ENCODE data around the gene CWC15. TPM values are rescaled to one million over a fixed set of nuclear protein-coding genes. Genes with fewer than 3 reads are reported as not detected.
"Not testable (repeated sequence)": the region's sequence is repeated elsewhere in the genome, so short reads cannot be mapped to it uniquely, and the experiment has no call there.

The CWC15 gene
- polyA plus RNA-seq, 4 donors, result 116 to 129 (median 122) TPM

- DNase-seq (ENCODE audit: low read depth in 4 of 4, low spot score in 3 of 4), result no peak
Measured at GRCh38 chr11:94922321-94923003, 50.9 kb downstream of the CWC15 start.

GRCh38 chr11:94920311-94920710, 53.0 kb downstream of the CWC15 start:
- no peak for DNase-seq (ENCODE audit: low read depth in 4 of 4, low spot score in 3 of 4)

DNA sequence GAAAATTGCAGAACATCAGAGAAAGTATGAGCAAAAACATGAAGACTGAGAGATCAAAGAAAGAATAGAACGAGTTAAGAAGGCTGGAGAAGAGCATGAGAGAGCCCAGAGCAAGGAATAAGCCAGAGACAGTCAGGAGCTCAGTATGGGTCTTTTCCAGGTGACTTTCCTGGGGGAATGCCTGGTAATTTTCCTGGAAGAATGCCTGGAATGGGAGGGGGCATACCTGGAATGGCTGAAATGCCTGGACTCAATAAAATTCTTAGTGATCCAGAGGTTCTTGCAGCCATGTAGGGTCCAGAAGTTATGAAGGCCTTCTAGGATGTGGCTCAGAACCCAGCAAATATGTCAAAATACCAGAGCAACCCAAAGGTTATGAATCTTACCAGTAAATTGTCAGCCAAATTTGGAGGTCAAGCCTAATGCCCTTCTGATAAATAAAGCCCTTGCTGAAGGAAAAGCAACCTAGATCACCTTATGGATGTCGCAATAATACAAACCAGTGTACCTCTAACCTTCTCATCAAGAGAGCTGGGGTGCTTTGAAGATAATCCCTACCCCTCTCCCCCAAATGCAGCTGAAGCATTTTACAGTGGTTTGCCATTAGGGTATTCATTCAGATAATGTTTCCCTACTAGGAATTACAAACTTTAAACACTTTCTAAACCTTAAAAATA, 59.5 kb downstream of the CWC15 start:
- not testable (repeated sequence) for DNase-seq (ENCODE audit: low read depth in 4 of 4, low spot score in 3 of 4)

DNA sequence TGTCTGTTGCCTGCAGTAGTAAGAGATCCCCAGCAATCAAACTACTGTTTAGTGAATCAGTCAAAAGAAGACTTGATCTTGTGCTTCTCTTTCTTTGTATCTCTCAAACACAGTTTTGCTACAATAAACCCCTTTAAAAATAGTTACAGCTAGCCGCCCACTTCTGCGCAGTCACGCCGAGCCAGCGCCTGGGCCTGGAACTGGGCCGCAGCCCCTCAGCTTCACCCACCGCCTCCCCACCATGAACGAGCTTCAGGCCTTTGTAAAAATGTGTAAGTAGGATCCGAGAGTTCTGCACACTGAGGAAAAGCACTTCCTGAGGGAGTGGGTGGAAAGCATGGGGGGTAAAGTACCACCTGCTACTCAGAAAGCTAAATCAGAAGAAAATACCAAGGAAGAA, 60.5 kb downstream of the CWC15 start:
- DNase-seq (ENCODE audit: low read depth in 4 of 4, low spot score in 3 of 4), result no peak

Other genes with a start within 250 kb of the CWC15 start
- gene AMOTL1, start 205.2 kb downstream of the CWC15 start, polyA plus RNA-seq (ENCODE audit: insufficient read length in 4 of 4), result 10 to 100 TPM; 42.9 to 50.3 (median 46.1) TPM
- gene KDM4D, start 153 bp upstream of the CWC15 start, polyA plus RNA-seq (ENCODE audit: insufficient read length in 4 of 4), result 1 to 10 TPM; 2.3 to 2.7 (median 2.5) TPM
- under 1 TPM; 0.12 to 0.24 (median 0.20) TPM for gene KDM4E, start 51.7 kb upstream of the CWC15 start, polyA plus RNA-seq (ENCODE audit: insufficient read length in 4 of 4)
- gene KDM4F, start 75.9 kb upstream of the CWC15 start, polyA plus RNA-seq (ENCODE audit: insufficient read length in 4 of 4), result not detected
- gene SRSF8, start 93.4 kb upstream of the CWC15 start, polyA plus RNA-seq (ENCODE audit: insufficient read length in 4 of 4), result 10 to 100 TPM; 68.6 to 83.0 (median 77.9) TPM
- gene ENDOD1, start 116.3 kb upstream of the CWC15 start, polyA plus RNA-seq (ENCODE audit: insufficient read length in 4 of 4), result 10 to 100 TPM; 18.8 to 23.2 (median 21.6) TPM